K562 (cell line): ENCODE data around the gene TMCO1.

Experiments
- ATF2 ChIP-seq: sonication (generic); formaldehyde crosslinking; IDR thresholded peaks from 2 replicates; pipeline ENCODE4 v1.8.1; 2022; ENCODE audit warnings: missing genetic modification reagents
- CREM ChIP-seq: IDR thresholded peaks from 2 replicates; pipeline ENCODE4 v1.6.1; 2014; ENCODE audit warnings: antibody characterized with exemption, low read depth
- CTCF ChIP-seq, 3 experiments: IDR thresholded peaks in 2 of 3; conservative IDR thresholded peaks in 1 of 3; 2 replicates each; pipeline ENCODE4 v1.5.1; 2011 to 2012; ENCODE audit warnings: low read length in 3 of 3, mild to moderate bottlenecking in 3 of 3, control low read depth in 2 of 3, improper control_type of control experiment in 1 of 3, inconsistent platforms in 1 of 3, low read depth in 1 of 3, mixed read lengths in 1 of 3, moderate library complexity in 1 of 3; ENCODE audit not compliant: insufficient read depth in 2 of 3
- EGR1 ChIP-seq: fragments of 450-650 bp; conservative IDR thresholded peaks from 2 replicates; pipeline ENCODE4 v1.6.1; 2017; ENCODE audit warnings: mild to moderate bottlenecking
- KDM1A ChIP-seq, 2 experiments: fragments of 450-650 bp; IDR thresholded peaks; 2 replicates each; pipeline ENCODE4 v1.6.1; 2016; ENCODE audit warnings: mild to moderate bottlenecking in 2 of 2
- NCOA2 ChIP-seq, 2 experiments: fragments of 450-650 bp; IDR thresholded peaks; 2 replicates each; pipeline ENCODE4 v1.6.1; 2018; ENCODE audit warnings: mild to moderate bottlenecking in 2 of 2, moderate library complexity in 1 of 2; ENCODE audit not compliant: partially characterized antibody in 2 of 2
- NCOR1 ChIP-seq: fragments of 450-650 bp; IDR thresholded peaks from 2 replicates; pipeline ENCODE4 v1.6.1; 2016; ENCODE audit warnings: mild to moderate bottlenecking, moderate library complexity
- PTTG1 ChIP-seq: fragments of 450-650 bp; IDR thresholded peaks from 2 replicates; pipeline ENCODE4 v1.6.1; 2016; ENCODE audit warnings: low read depth, mild to moderate bottlenecking, missing genetic modification characterization, missing compliant biosample characterization
- SMC3 ChIP-seq: conservative IDR thresholded peaks from 2 replicates; pipeline ENCODE4 v1.6.1; 2011; ENCODE audit warnings: low read depth, low read length, improper control_type of control experiment; ENCODE audit not compliant: insufficient read depth
- TEAD2 ChIP-seq: fragments of 450-650 bp; IDR thresholded peaks from 2 replicates; pipeline ENCODE4 v1.6.1; 2016; ENCODE audit warnings: missing genetic modification characterization, control low read depth, missing compliant biosample characterization
- ZFP1 ChIP-seq: fragments of 450-650 bp; formaldehyde crosslinking; IDR thresholded peaks from 2 replicates; pipeline ENCODE4 v1.4.0; 2020; ENCODE audit warnings: mild to moderate bottlenecking, mixed read lengths
- ZNF134 ChIP-seq: fragments of 250-450 bp; sonication (Bioruptor Pico); conservative IDR thresholded peaks from 2 replicates; pipeline ENCODE4 v1.4.0; 2020
- ZNF274 ChIP-seq: IDR thresholded peaks from 2 replicates; pipeline ENCODE4 v1.6.1; 2011; ENCODE audit warnings: low read depth, mild to moderate bottlenecking, low read length, moderate library complexity, borderline replicate concordance
- ZNF551 ChIP-seq: fragments of 250-450 bp; sonication (Bioruptor Pico); IDR thresholded peaks from 2 replicates; pipeline ENCODE4 v1.5.0; 2021; ENCODE audit warnings: mild to moderate bottlenecking, moderate library complexity

GRCh38 chr1:165793951-165794350, 25.3 kb upstream of the TMCO1 start:
- TF ChIP-seq ZNF134 (CRISPR knock-in tag) (no peak), KDM1A (IDR thresholded peaks at IDR 0.05) (no peak), TEAD2 (no peak), CTCF (IDR thresholded peaks at IDR 0.05 in 2 of 3, conservative IDR thresholded peaks at IDR 0.05 in 1 of 3; ENCODE audit: insufficient read depth in 2 of 3, low read depth in 1 of 3, low read length in 3 of 3) (no peak), PTTG1 (tag) (no peak), ZNF551 (no peak), NCOR1 (no peak), ZFP1 (CRISPR knock-in tag) (no peak), EGR1 (no peak), ZNF274 (no peak), SMC3 (no peak), CREM (no peak), NCOA2 (IDR thresholded peaks at IDR 0.05; ENCODE audit: partially characterized antibody in 2 of 2) (no peak), ATF2 (no peak)
